ENCODE data around the gene MEMO1. TPM values are rescaled to one million over a fixed set of nuclear protein-coding genes. Genes with fewer than 3 reads are reported as not detected.
"Not testable (repeated sequence)": the region's sequence is repeated elsewhere in the genome, so short reads cannot be mapped to it uniquely, and the experiment has no call there.

MEMO1 gene
- total and polyA plus RNA-seq, 12 donors = 43.6 to 73.9 (median 54.1) TPM

GRCh38 chr2:31897340-31897739 is 113.5 kb downstream of the MEMO1 start:
- DNase-seq; H3K4me3 ChIP-seq; intact Hi-C loops (cut with DNase I); H3K27ac ChIP-seq; H3K27me3 ChIP-seq; ATAC-seq: not testable (repeated sequence)
- peaks cover 0 to 42% (median 10%) of the 10 kb centered on the region in 11 donors for H3K9me3 ChIP-seq
- H3K36me3 ChIP-seq = peaks cover 0 to 47% (median 12%) of the 10 kb centered on the region in 9 donors
- peaks cover 0 to 15% (median 0%) of the 10 kb centered on the region in 9 donors for H3K4me1 ChIP-seq
- WGBS, 2 donors = 97% methylated on average over 4 of the region's 4 CpGs

GRCh38 chr2:31896293-31896692 is 114.5 kb downstream of the MEMO1 start:
- no peaks in the 10 kb centered on the region for H3K27me3 ChIP-seq
- DNase-seq = no peak
- intact Hi-C loops (cut with DNase I) = no loop called here
- no peak overlapping the region for H3K27ac ChIP-seq
- no peak for ATAC-seq
- no peak overlapping the region for H3K4me3 ChIP-seq
- peaks cover 0 to 44% (median 12%) of the 10 kb centered on the region in 9 donors for H3K36me3 ChIP-seq
- peaks cover 0 to 42% (median 10%) of the 10 kb centered on the region in 11 donors for H3K9me3 ChIP-seq
- TF ChIP-seq CTCF (IDR thresholded peaks at IDR 0.05) = no peak
- peaks cover 0 to 15% (median 0%) of the 10 kb centered on the region in 9 donors for H3K4me1 ChIP-seq
- WGBS, 2 donors = 93 to 100% methylated on average over 1 of the region's 1 CpG

GRCh38 chr2:31894656-31895055 is 116.2 kb downstream of the MEMO1 start:
- Histone ChIP-seq H3K36me3 (peaks cover 0 to 45% (median 7%) of the 10 kb centered on the region in 9 donors), H3K4me1 (peaks cover 0 to 15% (median 0%) of the 10 kb centered on the region in 9 donors), H3K27me3 (no peaks in the 10 kb centered on the region), H3K9me3 (peaks cover 0 to 36% (median 10%) of the 10 kb centered on the region in 11 donors), H3K27ac (no peak overlapping the region), H3K4me3 (no peak overlapping the region)
- no peak for DNase-seq
- intact Hi-C loops (cut with DNase I) = no loop called here
- TF ChIP-seq CTCF (IDR thresholded peaks at IDR 0.05) = no peak
- no peak for ATAC-seq
- 100% methylated on average over 2 of the region's 2 CpGs for WGBS, 2 donors

DNA sequence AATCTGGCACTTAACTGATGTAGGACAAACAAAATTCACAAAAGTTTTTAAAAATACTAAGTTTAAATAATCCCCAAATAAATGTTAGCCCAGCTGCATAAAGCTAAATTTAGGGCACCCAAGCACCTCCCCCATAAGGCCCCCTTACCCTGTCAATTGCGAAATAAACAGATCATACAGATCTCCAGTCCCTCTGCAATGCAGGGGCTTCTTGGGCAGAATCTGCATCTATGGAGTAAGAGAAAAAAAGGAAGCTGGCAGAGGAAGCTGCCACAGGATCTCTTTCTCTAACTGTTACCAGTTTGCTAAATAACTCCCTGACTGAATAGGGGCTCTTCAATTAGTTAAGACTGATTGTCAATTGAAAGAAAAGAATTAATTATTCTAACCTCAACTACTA is 117.7 kb downstream of the MEMO1 start:
- DNase-seq = no peak
- no peak for TF ChIP-seq CTCF (IDR thresholded peaks at IDR 0.05)
- H3K4me1 ChIP-seq = peaks cover 0 to 22% (median 0%) of the 10 kb centered on the region in 9 donors
- WGBS, 2 donors = 88 to 94% methylated on average over 1 of the region's 1 CpG
- ATAC-seq = no peak
- H3K27ac ChIP-seq = no peak overlapping the region
- H3K9me3 ChIP-seq = peaks cover 0 to 20% (median 8%) of the 10 kb centered on the region in 11 donors
- no peaks in the 10 kb centered on the region for H3K27me3 ChIP-seq
- H3K36me3 ChIP-seq = peaks cover 0 to 32% (median 0%) of the 10 kb centered on the region in 9 donors
- no peak overlapping the region for H3K4me3 ChIP-seq
- intact Hi-C loops (cut with DNase I) = no loop called here

DNA sequence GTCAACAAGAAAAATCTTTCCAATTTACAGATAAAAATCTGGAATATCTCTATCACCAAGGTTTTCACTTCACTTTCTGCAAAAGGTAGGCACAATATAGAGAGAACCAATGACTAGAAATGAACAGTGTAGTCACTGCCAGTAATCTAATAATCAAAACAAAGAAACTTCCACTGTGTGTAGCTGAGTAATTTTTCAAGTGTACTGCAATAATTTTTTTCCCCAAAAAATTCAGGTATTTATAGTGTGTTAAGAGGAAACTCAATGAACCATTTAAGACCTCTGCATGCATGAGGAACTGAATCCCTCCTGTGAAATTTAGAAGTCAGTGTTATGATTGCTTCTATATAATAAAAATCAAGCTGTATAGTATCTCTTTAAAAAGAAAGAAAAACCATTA is 121.8 kb downstream of the MEMO1 start:
- Histone ChIP-seq H3K9me3 (no peaks in the 10 kb centered on the region), H3K36me3 (peaks cover 0 to 23% (median 0%) of the 10 kb centered on the region in 9 donors), H3K4me3 (no peak overlapping the region), H3K27ac (no peak overlapping the region), H3K27me3 (no peaks in the 10 kb centered on the region), H3K4me1 (peaks cover 0 to 28% (median 0%) of the 10 kb centered on the region in 9 donors)
- DNase-seq (no peak), ATAC-seq (no peak)
- TF ChIP-seq CTCF (IDR thresholded peaks at IDR 0.05) = no peak
- intact Hi-C loops (cut with DNase I) = no loop called here
